ENCODE results near the gene CCL21.

DNA sequence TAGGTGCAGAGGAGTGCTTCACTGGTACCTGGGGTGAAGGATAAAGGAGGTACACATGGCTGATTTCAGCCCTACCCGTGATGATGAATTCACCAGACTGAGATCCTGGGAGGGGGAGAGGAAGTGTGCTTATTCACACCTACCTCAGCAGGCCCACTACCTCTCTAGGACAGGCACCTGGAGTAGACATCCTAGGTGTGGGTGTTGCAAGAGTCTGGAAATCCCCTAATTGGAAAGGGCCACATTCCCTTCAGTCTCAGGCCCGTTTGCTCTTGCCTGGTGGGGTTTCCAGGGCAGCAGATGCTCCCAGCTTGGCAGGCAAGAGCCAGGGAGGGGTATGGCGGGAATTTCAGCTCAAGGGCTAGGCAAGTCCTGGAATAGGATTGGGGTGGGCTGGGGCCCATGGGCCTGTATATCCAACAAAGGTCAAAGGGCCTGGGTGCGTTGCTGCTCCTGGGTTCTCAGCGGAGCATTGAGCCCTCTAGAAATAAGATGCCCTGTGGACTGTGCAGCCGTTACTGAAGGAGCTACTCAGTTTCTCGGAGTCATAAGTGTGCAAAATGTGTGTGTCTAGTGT lies 5.8 kb upstream of the CCL21 start:
- TF ChIP-seq, protein P1, sequence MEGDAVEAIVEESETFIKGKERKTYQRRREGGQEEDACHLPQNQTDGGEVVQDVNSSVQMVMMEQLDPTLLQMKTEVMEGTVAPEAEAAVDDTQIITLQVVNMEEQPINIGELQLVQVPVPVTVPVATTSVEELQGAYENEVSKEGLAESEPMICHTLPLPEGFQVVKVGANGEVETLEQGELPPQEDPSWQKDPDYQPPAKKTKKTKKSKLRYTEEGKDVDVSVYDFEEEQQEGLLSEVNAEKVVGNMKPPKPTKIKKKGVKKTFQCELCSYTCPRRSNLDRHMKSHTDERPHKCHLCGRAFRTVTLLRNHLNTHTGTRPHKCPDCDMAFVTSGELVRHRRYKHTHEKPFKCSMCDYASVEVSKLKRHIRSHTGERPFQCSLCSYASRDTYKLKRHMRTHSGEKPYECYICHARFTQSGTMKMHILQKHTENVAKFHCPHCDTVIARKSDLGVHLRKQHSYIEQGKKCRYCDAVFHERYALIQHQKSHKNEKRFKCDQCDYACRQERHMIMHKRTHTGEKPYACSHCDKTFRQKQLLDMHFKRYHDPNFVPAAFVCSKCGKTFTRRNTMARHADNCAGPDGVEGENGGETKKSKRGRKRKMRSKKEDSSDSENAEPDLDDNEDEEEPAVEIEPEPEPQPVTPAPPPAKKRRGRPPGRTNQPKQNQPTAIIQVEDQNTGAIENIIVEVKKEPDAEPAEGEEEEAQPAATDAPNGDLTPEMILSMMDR (IDR thresholded peaks at IDR 0.05): no peak
- TF ChIP-seq POLR2A (IDR thresholded peaks at IDR 0.05): no peak
